OCI-M2 (cell line): ENCODE measurements around the gene RHAG.
A peak's percentile ranks its signal among the peaks of the same experiment; 100 is the strongest.
"Not testable (repeated sequence)": the region's sequence is repeated elsewhere in the genome, so short reads cannot be mapped to it uniquely, and the experiment has no call there.

Experiments used
- DNase-seq: peaks from one replicate; lab custom pipeline; 2025; ENCODE audit not compliant: unreplicated experiment; lab: John Stamatoyannopoulos, UW

The RHAG gene

DNA sequence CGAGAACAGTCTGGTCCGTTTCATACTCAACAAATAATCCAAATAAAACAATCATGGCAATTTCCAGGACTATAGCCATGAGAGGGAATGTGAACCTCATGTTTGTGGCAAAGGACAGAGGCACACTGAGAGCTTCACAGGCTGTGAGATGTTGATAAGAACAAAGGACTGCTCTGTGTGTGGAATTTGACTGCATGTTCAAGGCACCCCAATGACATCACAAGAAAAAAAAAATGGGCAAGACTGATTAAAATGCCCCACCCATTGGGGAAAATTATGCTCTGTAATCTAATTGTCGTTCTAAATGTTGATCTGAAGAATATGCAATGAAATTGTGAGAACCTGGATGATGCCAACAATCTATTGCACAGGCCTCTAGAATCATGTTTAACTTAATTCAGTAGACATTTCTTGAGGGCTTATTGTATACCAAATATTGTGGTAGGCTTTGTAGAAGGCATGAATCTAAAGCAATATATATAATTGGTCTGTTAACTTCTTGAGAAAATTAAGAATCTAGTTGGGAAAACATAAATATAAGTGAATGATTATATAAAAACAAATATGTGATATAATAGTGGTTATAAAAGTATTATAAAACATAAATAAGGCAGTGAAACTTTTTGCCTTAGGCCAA is at the start of gene RHAG:
Gene RHAG, minus strand, starts transcription at position 127 of the 637 bp plus-strand sequence. Its CDS starts 27 bp downstream, at position 100.
- peak; percentile 89 for DNase-seq

DNA sequence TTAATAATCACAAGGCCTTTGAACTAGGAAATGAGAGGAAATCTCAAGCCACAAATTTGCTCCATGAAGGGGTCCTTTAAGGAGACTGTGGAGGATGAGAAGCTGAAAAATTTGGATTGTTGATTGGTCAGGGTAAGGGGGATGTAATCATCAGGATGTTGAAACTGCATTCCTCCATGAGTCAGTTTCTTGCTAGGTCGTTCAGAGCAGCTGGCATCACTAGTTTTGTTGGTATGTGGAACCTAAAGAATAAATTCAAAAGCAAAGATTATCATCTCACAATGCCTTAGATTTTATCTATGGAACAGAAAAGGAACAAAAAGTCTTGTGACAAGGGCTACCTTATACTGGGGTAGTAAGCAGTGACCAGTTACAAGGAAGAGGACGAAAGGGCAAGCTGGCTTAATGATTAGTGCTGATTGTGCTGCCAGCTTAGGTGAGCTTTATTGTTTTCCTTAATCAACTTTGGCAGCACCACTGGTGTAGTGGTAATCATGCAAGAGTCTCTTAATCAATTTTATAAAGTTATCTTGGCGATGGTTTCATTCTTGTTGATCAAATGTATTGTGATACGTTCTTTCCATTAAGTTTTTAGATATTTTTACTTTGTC is 40.1 kb upstream of the RHAG start:
- no peak for DNase-seq

DNA sequence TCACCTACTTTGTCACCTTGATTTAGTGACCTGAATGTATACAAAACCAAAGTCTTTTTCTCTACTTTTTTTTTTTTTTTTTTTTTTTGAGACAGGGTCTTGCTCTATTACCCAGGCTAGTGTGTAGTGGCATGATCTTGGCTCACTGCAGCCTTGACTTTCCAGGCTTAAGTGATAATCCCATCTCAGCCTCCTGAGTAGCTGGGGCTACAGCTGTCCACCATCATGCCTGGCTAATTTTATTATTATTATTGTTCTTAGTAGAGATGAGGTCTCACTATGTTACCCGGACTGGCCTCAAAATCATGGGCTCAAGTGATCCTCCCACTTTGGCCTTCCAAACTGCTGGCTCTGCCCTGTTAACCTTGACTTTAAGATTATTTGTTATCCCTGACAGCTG is 39.2 kb upstream of the RHAG start:
- DNase-seq: no peak

DNA sequence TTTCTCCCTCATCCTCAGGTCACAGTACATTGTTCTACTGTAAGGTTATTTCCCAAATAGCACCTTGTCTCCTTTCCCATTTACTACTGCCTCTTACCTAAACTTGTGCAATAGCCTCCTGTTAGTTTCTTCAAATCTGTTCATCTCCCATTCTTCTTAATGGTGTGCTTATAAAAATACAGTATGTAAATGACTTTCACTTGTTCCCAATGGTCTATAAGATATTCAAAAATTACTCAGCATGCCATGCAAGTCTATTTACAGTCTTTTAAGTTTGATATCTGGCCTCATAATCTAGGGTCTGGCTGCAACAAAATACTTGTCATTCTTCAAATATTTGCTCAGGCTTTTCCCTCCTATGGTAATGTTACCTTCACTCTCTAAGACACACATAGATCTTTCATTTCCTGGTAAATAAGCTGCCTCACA is 31.5 kb upstream of the RHAG start:
- no peak for DNase-seq

DNA sequence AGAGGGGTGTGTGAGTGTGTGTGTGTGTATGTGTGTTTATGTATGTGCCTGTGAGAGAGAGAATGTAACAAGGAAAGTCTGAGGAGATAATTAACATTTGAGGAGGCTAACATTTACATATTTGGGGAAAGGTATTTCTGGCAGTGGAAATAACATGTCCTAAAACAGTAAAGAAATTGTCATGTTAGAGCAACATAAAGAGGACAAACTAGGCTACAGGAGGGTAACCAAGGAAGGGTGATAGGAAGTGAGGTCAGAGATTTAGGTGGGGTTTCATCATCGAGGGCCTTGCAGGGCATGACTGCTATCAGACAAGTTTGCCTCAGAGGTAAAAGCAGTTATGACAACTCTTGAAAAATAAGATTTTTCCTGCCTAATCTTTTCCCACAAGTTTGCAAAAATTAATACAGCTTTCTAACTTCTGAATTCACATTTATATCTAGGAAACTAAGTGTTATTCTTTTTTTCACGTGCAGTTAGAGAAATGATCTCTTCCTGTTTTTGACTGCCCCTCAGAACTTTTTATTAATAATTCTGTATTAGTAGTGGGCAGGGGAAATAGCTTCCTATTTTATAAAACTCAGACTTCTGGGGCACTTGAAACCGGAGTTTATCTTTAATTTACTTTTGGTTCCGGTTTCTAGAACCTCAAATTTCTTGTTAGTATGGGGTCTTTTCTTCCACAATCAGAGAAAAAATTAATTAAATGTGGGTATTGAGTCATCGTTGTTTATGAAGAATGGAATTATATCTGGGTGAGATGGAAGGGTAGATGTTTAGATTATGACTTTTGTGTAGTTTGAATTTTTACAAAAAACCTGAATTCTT is 30.5 kb upstream of the RHAG start:
- no peak for DNase-seq

DNA sequence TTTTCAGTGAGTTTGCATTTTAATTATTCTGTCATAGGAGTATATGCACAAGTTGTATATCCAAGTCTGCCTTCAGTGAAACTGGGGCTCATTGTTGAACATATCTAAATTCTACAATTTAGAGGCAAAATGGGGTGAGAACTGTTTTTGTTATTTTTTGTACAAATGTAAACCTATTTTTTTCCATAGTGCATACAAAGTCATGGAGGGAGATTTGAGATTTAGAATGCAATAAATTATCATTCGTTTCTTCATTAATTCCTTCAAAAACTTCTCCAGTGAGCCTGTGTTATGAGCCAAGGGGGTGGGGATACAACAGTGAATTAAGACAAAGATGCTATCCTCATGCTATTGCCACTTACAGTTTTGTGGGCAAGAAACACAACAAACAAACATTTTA is 29.8 kb upstream of the RHAG start:
- no peak for DNase-seq

DNA sequence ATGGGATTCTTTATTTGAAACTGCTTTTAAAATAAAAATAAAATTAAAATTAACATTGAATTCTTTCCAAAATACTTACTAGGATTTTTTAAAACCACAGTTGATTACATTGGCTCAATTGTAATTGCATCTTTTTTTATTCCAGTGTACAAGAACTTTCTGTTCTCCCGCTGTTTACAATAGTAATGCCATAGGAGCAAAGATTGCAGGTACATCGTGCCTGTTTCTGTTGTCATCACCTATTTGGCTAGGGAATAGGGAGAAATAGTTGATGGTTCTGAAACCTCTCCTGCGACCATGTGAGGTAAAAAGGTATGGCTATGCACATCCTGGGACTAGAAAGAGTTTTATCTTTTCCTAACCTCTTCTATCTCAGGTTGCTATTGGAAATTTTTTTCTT is 28.2 kb upstream of the RHAG start:
- no peak for DNase-seq

DNA sequence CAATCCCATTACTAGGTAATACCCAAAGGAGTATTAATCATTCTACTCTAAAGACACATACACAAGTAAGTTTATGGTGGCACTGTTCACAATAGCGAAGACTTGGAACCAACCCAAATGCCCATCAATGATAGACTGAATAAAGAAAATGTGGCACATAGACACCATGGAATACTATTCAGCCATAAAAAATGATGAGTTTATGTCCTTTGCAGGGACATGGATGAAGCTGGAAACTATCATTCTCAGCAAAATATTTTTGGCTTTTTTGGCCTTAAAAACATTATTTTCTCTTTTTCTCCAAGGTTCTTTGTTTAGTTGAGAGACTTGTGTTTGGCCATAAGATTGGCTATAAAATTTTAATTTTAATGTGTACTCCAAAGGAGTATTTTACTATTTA is 27.4 kb upstream of the RHAG start:
- DNase-seq: not testable (repeated sequence)

DNA sequence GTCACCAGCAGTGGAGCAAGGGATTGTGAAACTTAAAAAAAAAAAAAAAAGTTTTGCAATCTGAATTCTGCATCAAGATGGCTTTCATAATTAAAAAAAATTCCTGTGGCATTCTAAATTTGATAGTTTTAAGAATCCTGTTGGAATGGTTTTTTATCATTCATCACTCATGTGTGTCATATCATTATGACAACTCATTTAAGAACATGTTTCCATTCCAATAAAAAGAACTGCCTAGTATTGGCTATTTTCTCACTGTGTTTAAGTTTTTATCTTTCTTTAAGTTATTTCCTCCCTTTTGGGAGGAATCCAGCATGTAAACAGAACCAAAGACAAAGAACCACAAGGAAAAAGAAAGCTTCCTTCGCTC is 26.2 kb upstream of the RHAG start:
- no peak for DNase-seq

DNA sequence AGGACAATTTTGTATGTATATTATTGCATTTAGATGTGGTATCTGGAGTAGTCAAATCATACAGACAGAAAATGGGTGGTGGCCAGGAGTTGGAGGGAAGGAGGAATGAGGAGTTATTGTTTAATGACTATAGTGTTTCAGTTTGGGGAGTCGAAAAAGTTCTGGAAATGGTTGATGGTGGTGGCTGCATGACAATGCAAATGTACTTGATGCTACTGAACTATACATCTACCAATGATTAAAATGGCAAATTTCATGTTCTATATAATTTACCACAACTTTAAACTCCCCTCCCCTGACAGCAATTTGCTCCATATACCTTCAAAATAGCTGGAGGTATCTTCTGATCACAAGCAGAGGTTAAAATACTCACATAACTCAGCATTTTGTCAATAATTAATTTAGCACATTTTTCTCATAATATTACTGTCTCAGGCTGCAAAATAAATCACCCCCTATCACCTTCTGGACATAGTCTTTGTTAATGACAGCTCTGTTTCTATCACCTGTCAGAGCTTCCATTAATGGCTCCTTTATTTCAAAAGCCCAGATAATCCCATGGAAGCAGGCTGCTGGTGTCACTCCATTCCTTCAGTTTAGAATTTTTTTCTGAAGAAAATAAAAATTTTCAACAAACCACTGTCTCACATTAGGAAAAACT is 25.7 kb upstream of the RHAG start:
- DNase-seq: no peak

DNA sequence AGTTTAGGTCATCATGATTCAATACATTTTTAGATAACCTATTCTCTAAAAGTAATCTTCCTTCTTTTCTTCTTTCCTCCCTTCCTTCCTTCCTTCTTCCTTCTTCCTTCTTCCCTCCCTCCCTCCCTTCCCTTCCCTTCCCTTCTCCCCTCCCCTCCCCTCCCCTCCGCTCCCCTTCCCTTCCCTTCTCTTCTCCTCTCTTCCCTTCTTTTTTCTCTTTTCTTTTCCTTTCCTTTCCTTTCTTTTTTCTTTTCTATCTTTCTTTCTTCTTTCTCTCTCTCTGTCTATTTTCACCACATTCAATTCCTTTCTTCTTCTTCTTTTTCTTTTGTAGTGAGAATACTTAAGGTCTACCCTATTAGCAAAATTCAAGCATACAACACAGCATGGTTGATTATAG is 17.3 kb upstream of the RHAG start:
- DNase-seq: no peak

DNA sequence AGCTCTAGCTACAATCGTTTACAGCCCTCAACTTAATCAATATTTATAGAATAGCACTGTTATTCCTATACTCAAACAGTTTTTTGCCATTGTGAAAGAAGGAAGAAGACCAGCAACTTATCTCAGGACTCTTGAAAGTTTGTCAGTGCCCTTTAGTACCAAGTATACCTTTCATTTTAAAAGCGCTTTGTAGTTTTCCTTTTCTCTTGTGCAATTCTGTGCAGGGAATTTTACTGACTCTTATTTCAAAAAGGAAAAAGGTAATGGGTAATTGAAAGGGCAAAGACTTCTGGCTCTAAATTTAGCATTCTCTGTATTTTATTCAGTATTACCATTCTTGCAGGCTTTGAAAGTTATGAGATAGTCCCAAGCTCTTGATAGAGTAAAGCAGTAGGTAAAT is 16.8 kb upstream of the RHAG start:
- DNase-seq: no peak

DNA sequence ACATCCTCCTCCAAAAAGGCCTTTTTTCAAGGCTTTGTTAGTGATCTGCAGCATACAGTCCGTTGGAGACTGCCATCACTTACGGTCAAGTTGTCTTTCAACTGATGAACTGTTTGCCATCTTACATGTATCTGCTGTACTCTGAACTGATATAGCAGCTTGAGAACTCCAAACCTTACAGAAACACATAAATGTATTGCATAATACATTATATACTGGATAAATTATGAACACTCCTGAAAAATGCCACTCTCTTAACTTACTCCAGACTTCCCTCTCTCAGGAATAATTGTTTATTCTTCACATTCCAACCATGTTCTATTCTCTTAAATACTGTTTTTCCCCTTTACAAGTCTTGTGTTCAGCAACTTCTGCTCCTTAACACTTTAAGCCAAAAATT is 14.6 kb upstream of the RHAG start:
- DNase-seq: no peak

DNA sequence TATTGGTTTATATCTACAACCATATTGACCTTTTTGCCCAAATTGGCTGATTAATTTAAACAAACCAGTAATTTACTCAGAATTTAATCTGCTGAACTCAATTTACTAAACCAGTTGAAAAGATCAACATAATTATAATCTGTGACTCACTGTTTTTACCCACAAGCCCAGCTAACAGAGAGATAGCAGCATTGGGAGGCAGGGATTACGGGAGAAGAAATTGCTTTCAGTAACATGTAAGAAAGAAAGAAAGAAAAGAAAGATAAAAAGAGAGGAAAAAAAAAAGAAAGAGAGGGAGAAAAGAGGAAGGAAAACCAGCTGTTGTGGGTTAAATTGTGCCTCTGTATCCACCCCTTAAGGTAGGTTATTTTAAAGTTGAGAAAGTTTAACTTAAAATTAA is 13.3 kb upstream of the RHAG start:
- DNase-seq: no peak

DNA sequence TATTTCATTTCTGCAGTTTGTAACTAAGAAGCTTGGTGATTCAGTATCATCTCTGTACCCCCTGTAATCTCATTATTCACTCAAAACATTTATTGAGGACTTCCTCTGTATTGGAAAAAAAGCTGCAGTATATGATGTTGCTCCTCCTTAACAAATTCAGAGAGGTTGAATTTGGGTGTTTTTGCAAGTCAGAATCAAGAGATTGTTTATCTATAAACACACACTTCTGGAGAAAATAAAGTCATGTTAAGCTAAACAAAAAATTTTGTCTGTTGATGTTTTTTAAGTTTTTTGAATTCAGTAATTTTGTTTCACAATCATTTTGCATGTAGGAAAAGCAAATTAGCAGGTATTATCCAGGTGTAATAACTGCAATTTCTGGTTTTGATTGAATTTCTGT is 11.4 kb upstream of the RHAG start:
- DNase-seq: no peak

DNA sequence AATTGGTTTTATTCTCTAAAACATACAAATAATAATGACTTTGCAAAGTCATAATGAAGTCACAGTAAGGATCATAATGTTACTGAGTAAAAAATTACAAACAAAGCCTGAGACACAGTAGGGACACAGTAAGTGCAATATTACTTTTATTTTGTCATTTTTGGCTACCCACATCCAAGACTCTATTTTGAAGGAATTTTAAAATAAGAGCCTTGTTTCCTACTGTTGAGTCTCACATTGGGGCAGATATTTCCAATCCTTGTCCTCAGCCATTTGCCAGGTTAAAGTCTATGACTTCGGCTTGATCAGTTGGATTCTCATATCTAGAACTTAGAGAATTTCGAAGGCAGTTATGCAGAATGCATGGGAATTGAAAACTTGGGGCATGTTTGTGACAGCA is 10.8 kb upstream of the RHAG start:
- no peak for DNase-seq

DNA sequence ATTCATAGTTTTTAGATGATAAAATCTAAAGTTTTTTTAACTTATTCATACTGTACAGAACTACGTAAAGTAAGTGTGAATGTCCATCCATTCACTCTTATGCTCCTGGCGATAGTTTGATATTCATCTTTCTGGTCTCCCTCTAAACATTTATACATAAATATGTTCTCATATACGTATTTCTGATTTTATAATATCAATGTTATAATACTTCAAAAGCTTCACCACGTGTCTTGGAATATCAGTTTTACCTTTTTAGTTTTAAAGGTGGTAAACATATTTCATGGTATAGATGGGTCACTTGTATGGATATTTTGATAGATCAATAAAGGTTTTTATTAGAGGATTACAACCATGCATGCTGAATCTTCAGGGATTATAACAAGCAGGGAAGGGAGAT is 10.3 kb upstream of the RHAG start:
- DNase-seq: no peak

DNA sequence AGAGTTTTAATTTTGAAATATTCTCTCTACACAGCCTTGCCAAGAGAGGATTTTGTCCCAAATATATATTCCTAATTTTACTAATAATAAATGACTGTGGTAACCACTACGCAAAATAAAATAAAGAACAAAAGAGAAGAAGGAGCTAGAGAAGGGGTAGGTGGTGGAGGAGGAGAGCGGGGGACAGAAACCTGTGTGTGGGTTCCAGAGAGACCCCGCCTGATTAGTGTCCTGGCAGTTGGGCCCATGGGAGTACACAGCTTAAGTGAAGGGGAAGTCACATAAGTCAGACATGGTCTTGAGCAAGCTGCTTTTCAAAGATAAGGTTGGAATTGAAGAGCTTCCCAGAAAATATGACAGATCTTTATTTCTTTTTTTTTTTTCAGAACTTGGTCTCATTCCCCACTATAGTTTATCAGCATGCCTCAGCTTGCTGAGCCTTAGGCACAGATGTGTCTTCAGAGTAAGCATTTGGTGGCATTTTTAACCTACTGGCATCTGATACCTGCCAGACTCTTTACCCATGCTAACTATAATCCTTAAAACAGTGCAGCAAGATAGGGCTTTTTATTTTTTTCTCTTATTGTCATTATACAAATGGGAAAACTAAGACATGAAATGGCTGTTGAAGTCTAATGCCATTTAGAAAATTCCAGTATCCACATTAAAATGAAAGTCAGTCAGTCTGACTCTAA is 9.6 kb upstream of the RHAG start:
- DNase-seq: peak; percentile 86

DNA sequence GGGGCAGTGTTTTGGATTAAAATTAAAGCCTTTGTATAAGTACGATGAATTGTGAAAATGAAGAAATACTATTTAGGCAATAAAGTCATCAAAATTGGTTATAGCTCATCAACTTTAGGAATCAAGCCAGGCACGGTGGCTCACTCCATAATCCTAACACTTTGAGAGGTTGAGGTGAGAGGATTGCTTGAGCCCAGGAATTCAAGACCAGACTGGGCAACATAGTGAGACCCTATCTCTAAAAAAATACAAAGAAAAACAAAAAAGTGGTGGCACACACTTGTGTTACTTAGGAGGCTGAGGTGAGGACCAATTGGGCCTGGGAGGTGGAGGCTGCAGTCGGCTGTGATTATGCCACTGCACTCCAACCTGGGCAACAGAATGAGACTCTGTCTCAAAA is 8.5 kb upstream of the RHAG start:
- DNase-seq: no peak

DNA sequence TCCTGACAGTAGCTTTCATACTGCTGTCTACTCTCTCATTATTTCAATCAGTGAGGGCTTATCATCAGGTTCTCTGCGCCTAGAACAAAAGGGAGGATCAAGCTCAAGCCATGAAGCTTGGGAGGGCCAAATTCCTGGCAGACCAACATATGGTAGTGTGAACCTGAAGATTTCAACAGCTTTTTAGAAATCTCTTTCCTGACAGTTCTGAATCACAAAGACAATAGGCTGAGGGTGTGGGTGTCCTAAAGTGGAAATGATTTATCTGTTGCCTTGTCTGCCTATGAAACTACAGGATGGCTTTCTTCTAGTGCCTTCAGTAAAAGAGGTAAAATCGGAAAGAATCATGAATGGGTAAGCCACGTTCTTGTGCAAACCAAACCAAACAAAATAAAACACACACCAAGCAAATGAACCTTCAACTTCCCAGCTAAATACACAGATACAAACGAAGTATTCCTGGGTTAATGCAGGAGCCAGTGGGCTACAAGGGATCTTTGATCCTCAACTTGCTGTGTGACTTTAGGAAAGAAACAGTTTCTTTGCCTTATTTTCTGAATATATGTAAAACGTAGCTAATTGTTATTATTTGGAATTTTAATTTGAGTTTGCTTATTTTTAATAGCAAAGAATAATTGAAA is 2.7 kb upstream of the RHAG start:
- no peak for DNase-seq

DNA sequence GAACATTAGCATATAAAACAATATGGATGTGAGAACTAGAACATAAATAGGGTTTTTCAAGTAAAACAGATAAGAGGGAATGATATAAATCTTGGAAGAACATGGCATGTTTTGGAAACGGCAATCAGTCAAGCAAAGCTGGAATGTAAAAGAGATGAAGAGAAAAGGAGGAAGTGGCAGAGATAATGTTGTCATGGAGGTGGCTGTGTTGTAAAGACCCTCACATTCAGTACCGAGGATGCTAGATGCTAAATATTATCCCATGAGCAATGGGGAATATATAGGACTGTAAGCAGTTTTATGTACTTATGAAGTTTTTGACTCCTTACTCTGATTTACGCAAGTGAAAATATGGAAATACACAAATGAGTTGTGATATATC is 702 bp upstream of the RHAG start:
- no peak for DNase-seq
